Astrocyte (in vitro differentiated cells and primary cell): Measurements from ENCODE around the gene URM1. TPM values are rescaled to one million over a fixed set of nuclear protein-coding genes. Genes with fewer than 3 reads are reported as not detected.
"Not testable (repeated sequence)": the region's sequence is repeated elsewhere in the genome, so short reads cannot be mapped to it uniquely, and the experiment has no call there.

Experiments
- DNase-seq: peaks from one replicate; pipeline ENCODE4 v3.0.0-alpha.2; 2010; ENCODE audit warnings: low read depth
- FAIRE-seq: peaks from 2 replicates; lab custom pipeline; 2011; peaks lifted over from hg19 to GRCh38; lab: Jason Lieb, UNC
- H2AFZ ChIP-seq: 2 replicates; pipeline ENCODE4 v1.6.0; 2012; ENCODE audit warnings: low read depth, low read length, inconsistent platforms
- H3K27ac ChIP-seq: 2 replicates; pipeline ENCODE4 v1.5.1; 2011; ENCODE audit warnings: low read depth, low read length, inconsistent platforms
- H3K27me3 ChIP-seq: 2 replicates; pipeline ENCODE4 v1.6.0; 2011; ENCODE audit warnings: low read length, inconsistent platforms; ENCODE audit not compliant: insufficient read depth
- H3K36me3 ChIP-seq: 2 replicates; pipeline ENCODE4 v1.5.1; 2011; ENCODE audit warnings: low read length, inconsistent platforms; ENCODE audit not compliant: insufficient read depth
- H3K4me1 ChIP-seq: 2 replicates; pipeline ENCODE4 v1.5.1; 2011; ENCODE audit warnings: low read length, inconsistent platforms; ENCODE audit not compliant: insufficient read depth
- H3K4me2 ChIP-seq: 2 replicates; pipeline ENCODE4 v1.6.0; 2012; ENCODE audit warnings: low read length, inconsistent platforms
- H3K4me3 ChIP-seq: 2 replicates; pipeline ENCODE4 v1.5.1; 2011; ENCODE audit warnings: low read depth, mild to moderate bottlenecking, low read length, inconsistent platforms; ENCODE audit not compliant: insufficient read depth
- H3K79me2 ChIP-seq: 2 replicates; pipeline ENCODE4 v1.6.0; 2012; ENCODE audit warnings: mild to moderate bottlenecking, low read length, inconsistent platforms; ENCODE audit not compliant: insufficient read depth
- H3K9ac ChIP-seq: 2 replicates; pipeline ENCODE4 v1.6.0; 2012; ENCODE audit warnings: mild to moderate bottlenecking, low read length, inconsistent platforms
- H3K9me3 ChIP-seq: 2 replicates; pipeline ENCODE4 v1.5.1; 2012; ENCODE audit warnings: low read depth, mild to moderate bottlenecking, low read length, inconsistent platforms; ENCODE audit not compliant: insufficient read depth
- H4K20me1 ChIP-seq: 2 replicates; pipeline ENCODE4 v1.6.0; 2012; ENCODE audit warnings: low read length, inconsistent platforms; ENCODE audit not compliant: insufficient read depth
- H3K27ac Mint-ChIP-seq: one replicate; pipeline ENCODE4 v1.8.0; 2021; ENCODE audit warnings: mild to moderate bottlenecking, mixed read lengths; ENCODE audit not compliant: unreplicated experiment
- H3K27me3 Mint-ChIP-seq: one replicate; pipeline ENCODE4 v1.8.0; 2021; ENCODE audit warnings: low read depth, mixed read lengths; ENCODE audit not compliant: unreplicated experiment
- H3K36me3 Mint-ChIP-seq: one replicate; pipeline ENCODE4 v1.8.0; 2021; ENCODE audit warnings: low read depth, mixed read lengths; ENCODE audit not compliant: unreplicated experiment
- H3K4me1 Mint-ChIP-seq: one replicate; pipeline ENCODE4 v1.8.0; 2021; ENCODE audit warnings: low read depth, mixed read lengths; ENCODE audit not compliant: unreplicated experiment
- H3K4me3 Mint-ChIP-seq: one replicate; pipeline ENCODE4 v1.8.0; 2021; ENCODE audit warnings: mild to moderate bottlenecking, moderate library complexity, mixed read lengths; ENCODE audit not compliant: unreplicated experiment
- H3K9me3 Mint-ChIP-seq: one replicate; pipeline ENCODE4 v1.8.0; 2021; ENCODE audit warnings: mild to moderate bottlenecking, mixed read lengths; ENCODE audit not compliant: unreplicated experiment
- CTCF ChIP-seq: IDR thresholded peaks from 2 replicates; pipeline ENCODE4 v1.5.1; 2011; ENCODE audit warnings: low read depth, mild to moderate bottlenecking, inconsistent platforms, low read length, moderate library complexity; ENCODE audit not compliant: insufficient read depth
- EZH2 ChIP-seq: IDR thresholded peaks from 2 replicates; pipeline ENCODE4 v1.6.1; 2012; ENCODE audit warnings: mild to moderate bottlenecking, low read length, inconsistent platforms; ENCODE audit not compliant: insufficient read depth
- total RNA-seq: library from RNA; stranded (reverse); gene quantifications from 2 replicates; pipeline ENCODE4 v1.2.1, GENCODE V29; 2021

The URM1 gene
- total RNA-seq, 1 donor from 2014 or later, result 50.7 TPM

DNA sequence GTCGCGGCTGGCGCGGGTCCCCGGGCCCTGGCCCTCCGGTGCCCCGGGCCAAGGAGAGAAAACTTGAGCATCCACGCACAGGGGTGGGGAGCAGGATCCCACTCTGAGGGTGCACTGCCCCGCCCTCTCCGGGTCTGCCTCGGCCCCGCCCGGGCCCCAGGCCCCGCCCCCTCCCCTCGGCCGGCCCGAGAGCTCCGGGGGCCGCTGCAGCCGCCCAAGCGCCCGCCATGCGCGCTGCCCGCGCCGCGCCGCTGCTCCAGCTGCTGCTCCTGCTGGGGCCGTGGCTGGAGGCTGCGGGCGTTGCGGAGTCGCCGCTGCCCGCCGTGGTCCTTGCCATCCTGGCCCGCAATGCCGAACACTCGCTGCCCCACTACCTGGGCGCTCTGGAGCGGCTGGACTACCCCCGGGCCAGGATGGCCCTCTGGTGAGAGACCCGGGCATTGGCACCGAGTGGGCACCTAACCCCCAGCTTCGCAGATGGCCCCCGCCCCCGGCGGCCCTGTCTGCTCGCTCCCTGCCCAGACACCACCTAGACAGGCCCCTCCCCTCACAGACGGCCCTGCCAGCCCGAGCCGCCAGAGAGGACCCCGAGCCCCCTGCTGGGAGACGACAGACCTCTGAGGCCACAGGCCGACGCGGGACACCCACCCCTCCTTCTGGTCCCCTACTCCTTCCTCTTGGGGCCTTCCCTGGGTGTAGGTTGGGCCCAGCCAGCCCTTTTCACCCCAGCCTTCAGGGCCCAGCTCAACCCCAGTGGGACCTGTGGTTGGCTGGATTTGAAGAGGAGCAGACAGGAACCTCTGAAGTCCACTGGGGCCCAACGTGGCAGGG lies 49.7 kb downstream of the URM1 start, which contains the start of gene CERCAM:
Gene CERCAM, plus strand, starts transcription at position 207 of the 831 bp plus-strand sequence. Its CDS starts 21 bp downstream, at position 228.
- peaks cover 12% of the 10 kb centered on the region for H3K79me2 ChIP-seq
- H4K20me1 ChIP-seq, result no peaks in the 10 kb centered on the region
- H3K4me1 ChIP-seq, result peaks cover 12% of the 10 kb centered on the region
- peaks cover 10% of the 10 kb centered on the region for H3K36me3 Mint-ChIP-seq
- peaks cover 3% of the 10 kb centered on the region for H3K4me1 Mint-ChIP-seq
- peak within 1 kb of the TSS; percentile 97 for H3K4me2 ChIP-seq
- DNase-seq (no peak), FAIRE-seq (no peak)
- H3K4me3 ChIP-seq, result peak within 1 kb of the TSS; percentile 73
- no peaks in the 10 kb centered on the region for H3K9me3 ChIP-seq
- H3K9me3 Mint-ChIP-seq, result no peaks in the 10 kb centered on the region
- peaks cover 3% of the 10 kb centered on the region for H3K36me3 ChIP-seq
- peak within 1 kb of the TSS; percentile 80 for H3K9ac ChIP-seq
- peak within 1 kb of the TSS; percentile 87 for H2AFZ ChIP-seq
- H3K27ac Mint-ChIP-seq, result no peak within 1 kb of the TSS
- H3K4me3 Mint-ChIP-seq, result peak within 1 kb of the TSS; percentile 79
- peaks cover 6% of the 10 kb centered on the region for H3K27me3 ChIP-seq
- TF ChIP-seq EZH2, result no peak
- no peak for TF ChIP-seq CTCF
- H3K27ac ChIP-seq, result peak within 1 kb of the TSS; percentile 43
- H3K27me3 Mint-ChIP-seq, result peaks cover 12% of the 10 kb centered on the region

DNA sequence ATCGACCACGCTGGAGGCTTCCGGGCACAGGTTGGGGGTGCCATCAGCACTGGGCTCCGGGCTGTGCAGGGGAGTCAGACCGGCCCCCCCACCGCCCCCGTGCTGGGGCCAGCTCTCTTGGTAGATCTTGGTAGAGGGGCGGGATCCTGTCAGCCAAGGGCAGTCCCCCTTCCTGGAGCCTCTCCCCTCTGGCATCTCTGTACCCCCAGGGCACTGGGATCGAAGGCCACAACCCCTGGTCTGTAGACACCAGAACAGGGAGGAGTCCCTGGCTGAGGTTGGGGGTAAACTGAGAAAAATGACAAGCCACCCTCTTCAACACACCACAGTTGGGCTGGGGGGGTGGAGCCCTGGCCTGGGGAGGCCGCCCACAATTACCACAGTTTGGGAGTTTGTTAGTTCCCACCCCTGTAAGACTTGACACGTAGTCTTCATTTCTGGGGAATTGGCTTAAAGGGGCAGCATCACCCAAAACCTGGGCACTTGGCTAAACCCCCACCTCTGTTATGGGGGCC lies 50.4 kb downstream of the URM1 start:
- H4K20me1 ChIP-seq, result no peaks in the 10 kb centered on the region
- no peaks in the 10 kb centered on the region for H3K27me3 ChIP-seq
- peaks cover 12% of the 10 kb centered on the region for H3K79me2 ChIP-seq
- TF ChIP-seq CTCF, result no peak
- TF ChIP-seq EZH2, result no peak
- Mint-ChIP-seq H3K36me3 (peaks cover 10% of the 10 kb centered on the region), H3K27ac (no peak overlapping the region), H3K4me3 (peak overlapping the region; percentile 79), H3K27me3 (peaks cover 6% of the 10 kb centered on the region), H3K9me3 (no peaks in the 10 kb centered on the region), H3K4me1 (peaks cover 3% of the 10 kb centered on the region)
- H2AFZ ChIP-seq, result peak overlapping the region; percentile 77
- H3K9me3 ChIP-seq, result no peaks in the 10 kb centered on the region
- peak overlapping the region; percentile 97 for H3K4me2 ChIP-seq
- peak overlapping the region; percentile 80 for H3K9ac ChIP-seq
- DNase-seq (no peak), FAIRE-seq (no peak)
- peak overlapping the region; percentile 43 for H3K27ac ChIP-seq
- peaks cover 3% of the 10 kb centered on the region for H3K36me3 ChIP-seq
- H3K4me3 ChIP-seq, result peak overlapping the region; percentile 73
- H3K4me1 ChIP-seq, result peaks cover 12% of the 10 kb centered on the region

DNA sequence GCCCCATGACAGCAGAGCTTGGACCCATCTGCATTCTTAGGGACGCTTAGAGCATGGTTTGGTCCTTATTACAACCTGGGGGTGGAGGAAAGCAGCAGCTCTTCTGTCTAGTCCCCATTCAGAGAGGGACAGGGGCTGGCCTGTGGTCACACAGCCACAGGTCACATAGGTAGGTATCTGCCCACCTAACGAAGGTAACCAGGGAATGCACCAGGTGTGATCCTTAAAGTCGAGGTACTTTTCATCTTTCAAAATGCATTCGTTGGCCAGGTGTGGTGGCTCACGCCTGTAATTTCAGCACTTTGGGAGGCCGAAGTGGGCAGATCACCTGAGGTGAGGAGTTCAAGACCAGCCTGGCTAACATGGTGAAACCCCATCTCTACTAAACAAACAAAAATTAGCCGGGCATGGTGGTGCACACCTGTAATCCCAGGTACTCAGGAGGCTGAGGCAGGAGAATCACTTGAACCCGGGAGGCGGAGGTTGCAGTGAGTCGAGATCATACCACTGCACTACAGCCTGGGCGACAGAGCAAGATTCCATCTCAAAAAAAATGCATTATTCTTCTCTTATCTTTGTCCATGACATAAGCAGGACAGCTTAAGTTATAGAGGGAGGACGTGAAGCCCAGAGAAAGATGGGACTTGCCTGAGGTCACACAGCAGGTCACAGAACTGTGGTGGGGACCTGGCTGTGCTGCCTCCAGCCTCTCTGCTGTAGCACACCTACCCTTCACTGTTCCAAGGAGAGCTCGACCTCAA lies 51.0 kb downstream of the URM1 start:
- H3K4me1 Mint-ChIP-seq, H3K27me3 ChIP-seq, DNase-seq, FAIRE-seq, H3K9ac ChIP-seq, H3K27me3 Mint-ChIP-seq, H3K36me3 ChIP-seq, H3K27ac ChIP-seq, H3K9me3 Mint-ChIP-seq, H2AFZ ChIP-seq, H4K20me1 ChIP-seq, H3K9me3 ChIP-seq: not testable (repeated sequence)
- Mint-ChIP-seq H3K27ac (peak overlapping the region; percentile 73), H3K36me3 (peaks cover 13% of the 10 kb centered on the region), H3K4me3 (peak overlapping the region; percentile 79)
- Histone ChIP-seq H3K79me2 (peaks cover 12% of the 10 kb centered on the region), H3K4me2 (peak overlapping the region; percentile 97), H3K4me1 (peaks cover 12% of the 10 kb centered on the region), H3K4me3 (peak overlapping the region; percentile 73)
